Fibroblast of peridontal ligament (primary cell): ENCODE data around the gene ARHGAP44.

Source experiments
- DNase-seq: peaks from one replicate; pipeline ENCODE4 v3.0.0-alpha.2; 2010; ENCODE audit errors: extremely low read depth

The ARHGAP44 gene

GRCh38 chr17:12898110-12898509 is 108.8 kb downstream of the ARHGAP44 start:
- DNase-seq: no peak

GRCh38 chr17:12899604-12900003 is 110.3 kb downstream of the ARHGAP44 start:
- no peak for DNase-seq

- DNase-seq: no peak
These were observed 111.2 kb downstream of the ARHGAP44 start for GRCh38 chr17:12900474-12900873.

GRCh38 chr17:12902046-12902445 is 112.7 kb downstream of the ARHGAP44 start:
- no peak for DNase-seq

- DNase-seq: no peak
These were observed 118.2 kb downstream of the ARHGAP44 start for GRCh38 chr17:12907477-12907876.

- no peak for DNase-seq
These were observed 119.7 kb downstream of the ARHGAP44 start for GRCh38 chr17:12909046-12909445.

- DNase-seq: no peak
These were observed 120.2 kb downstream of the ARHGAP44 start for GRCh38 chr17:12909511-12909910.

- no peak for DNase-seq
These were observed 121.9 kb downstream of the ARHGAP44 start for GRCh38 chr17:12911239-12911638.

- no peak for DNase-seq
These were observed 128.1 kb downstream of the ARHGAP44 start for GRCh38 chr17:12917399-12917798.

GRCh38 chr17:12918142-12918541 is 128.8 kb downstream of the ARHGAP44 start:
- DNase-seq: no peak

GRCh38 chr17:12922120-12922519 is 132.8 kb downstream of the ARHGAP44 start:
- DNase-seq: no peak

- no peak for DNase-seq
These were observed 135.3 kb downstream of the ARHGAP44 start for GRCh38 chr17:12924614-12925013.

- no peak for DNase-seq
These were observed 137.7 kb downstream of the ARHGAP44 start for GRCh38 chr17:12927001-12927400.

- DNase-seq: peak; percentile 1
These were observed 138.5 kb downstream of the ARHGAP44 start for GRCh38 chr17:12927541-12928425.

GRCh38 chr17:12928736-12929135 is 139.4 kb downstream of the ARHGAP44 start:
- no peak for DNase-seq

- no peak for DNase-seq
These were observed 147.2 kb downstream of the ARHGAP44 start for GRCh38 chr17:12936501-12936900.

GRCh38 chr17:12940699-12941098 is 151.4 kb downstream of the ARHGAP44 start:
- DNase-seq: no peak

- DNase-seq: no peak
These were observed 157.7 kb downstream of the ARHGAP44 start for GRCh38 chr17:12947047-12947446.

GRCh38 chr17:12952012-12952411 is 162.7 kb downstream of the ARHGAP44 start:
- DNase-seq: no peak

- no peak for DNase-seq
These were observed 163.9 kb downstream of the ARHGAP44 start for GRCh38 chr17:12953156-12953555.

GRCh38 chr17:12955521-12955920 is 166.2 kb downstream of the ARHGAP44 start:
- DNase-seq: no peak

GRCh38 chr17:12958786-12959185 is 169.5 kb downstream of the ARHGAP44 start:
- peak; percentile 3 for DNase-seq

- peak; percentile 21 for DNase-seq
These were observed 170.1 kb downstream of the ARHGAP44 start for GRCh38 chr17:12959441-12959840.

- DNase-seq: no peak
These were observed 172.4 kb downstream of the ARHGAP44 start for GRCh38 chr17:12961655-12962054.
